ENCODE results near the gene HOXA5. TPM values are rescaled to one million over a fixed set of nuclear protein-coding genes. Genes with fewer than 3 reads are reported as not detected.

HOXA5 gene
- total and polyA plus RNA-seq, 10 of the 15 experiments (the other 5 are each of a cell fraction or from before 2014, with no cell fraction given), result 0.05 to 0.13 TPM; not detected in 8

GRCh38 chr7:27150568-27151340 lies 7.3 kb upstream of the HOXA5 start (continued):
- TF ChIP-seq NFYB (IDR thresholded peaks at IDR 0.05; ENCODE audit: insufficient read depth, low read depth, low read length), result no peak
- TF ChIP-seq ZNF687 (IDR thresholded peaks at IDR 0.05), result no peak
- no peak for TF ChIP-seq NR2C2 (IDR thresholded peaks at IDR 0.05; ENCODE audit: borderline replicate concordance, control insufficient read depth, insufficient read length, low read depth)
- TF ChIP-seq SRF (IDR thresholded peaks at IDR 0.05; ENCODE audit: low read depth in 2 of 2, low read length in 2 of 2), result no peak
- TF ChIP-seq RCOR1 (conservative IDR thresholded peaks at IDR 0.05; ENCODE audit: low read depth, low read length), result no peak
- TF ChIP-seq BCL3 (IDR thresholded peaks at IDR 0.05; ENCODE audit: borderline replicate concordance, insufficient read depth, low read depth, low read length, poor library complexity, severe bottlenecking), result no peak
- no peak for TF ChIP-seq RELB (IDR thresholded peaks at IDR 0.05; ENCODE audit: low read depth)
- TF ChIP-seq E2F4 (IDR thresholded peaks at IDR 0.05; ENCODE audit: low read depth, low read length), result no peak
- no peak for TF ChIP-seq RUNX3 (IDR thresholded peaks at IDR 0.05; ENCODE audit: low read length)
- TF ChIP-seq RAD21 (IDR thresholded peaks at IDR 0.05; ENCODE audit: insufficient read depth, low read depth, low read length), result peak; percentile 30; the same call in 1 of the 2 replicates
- no peak for TF ChIP-seq MEF2B (IDR thresholded peaks at IDR 0.05; ENCODE audit: partially characterized antibody, poor library complexity, severe bottlenecking)
- no peak for TF ChIP-seq JUND (IDR thresholded peaks at IDR 0.05; ENCODE audit: low read depth, low read length)
- no peak for TF ChIP-seq SUPT20H (IDR thresholded peaks at IDR 0.05; ENCODE audit: borderline replicate concordance, control insufficient read depth, low read depth, low read length)
- TF ChIP-seq ZBTB4 (CRISPR knock-in tag; IDR thresholded peaks at IDR 0.05), result no peak
- no peak for TF ChIP-seq ESRRA (IDR thresholded peaks at IDR 0.05; ENCODE audit: low read length)
